ENCODE measurements around the gene ZNF654. TPM values are rescaled to one million over a fixed set of nuclear protein-coding genes. Genes with fewer than 3 reads are reported as not detected.

Gene ZNF654
- total RNA-seq, 2 experiments from 2014 or later: 21.3 to 22.3 TPM

- no peak overlapping the region for H3K27ac Mint-ChIP-seq
- DNase-seq: no peak
- H3K36me3 Mint-ChIP-seq (ENCODE audit: low read depth): peaks cover 38% of the 10 kb centered on the region
- ChIA-PET CTCF (interaction anchor here (0.7 to 1.0 kb wide), 2 partner anchors 9 to 203 kb away, joined by 3 read pairs; no protein-coding TSS in a partner anchor), POLR2A (no interaction called here)
- peaks cover 10% of the 10 kb centered on the region for H3K4me1 Mint-ChIP-seq (ENCODE audit: low read depth)
- no peaks in the 10 kb centered on the region for H3K9me3 Mint-ChIP-seq (ENCODE audit: insufficient read depth)
- no peaks in the 10 kb centered on the region for H3K27me3 Mint-ChIP-seq (ENCODE audit: low read depth)
- H3K4me3 Mint-ChIP-seq: no peak overlapping the region
- ATAC-seq: no peak
These were observed 83.1 kb downstream of the ZNF654 start for GRCh38 chr3:88142094-88142624.

- DNase-seq: no peak
These were observed 88.2 kb downstream of the ZNF654 start for GRCh38 chr3:88147261-88147660.

DNA sequence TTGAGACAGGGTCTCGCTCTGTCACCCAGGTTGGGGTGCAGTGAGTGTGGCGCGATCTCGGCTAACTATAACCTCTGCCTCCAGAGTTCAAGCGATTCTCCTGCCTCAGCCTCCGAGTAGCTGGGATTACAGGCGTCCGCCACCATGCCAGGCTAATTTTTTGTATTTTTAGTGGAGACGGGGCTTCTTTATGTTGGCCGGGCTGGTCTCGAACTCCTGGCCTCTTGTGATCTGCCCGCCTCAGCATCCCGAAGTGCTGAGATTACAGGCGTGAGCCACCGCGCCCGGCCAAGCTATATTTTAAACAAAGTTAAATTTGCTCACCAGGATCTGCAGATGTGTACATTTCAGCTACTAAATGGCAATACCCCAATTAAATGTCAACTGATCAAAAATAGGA, 89.6 kb downstream of the ZNF654 start:
- Mint-ChIP-seq H3K4me1 (ENCODE audit: low read depth) (peaks cover 33% of the 10 kb centered on the region), H3K4me3 (peak overlapping the region; percentile 89), H3K9me3 (ENCODE audit: insufficient read depth) (no peaks in the 10 kb centered on the region), H3K27me3 (ENCODE audit: low read depth) (no peaks in the 10 kb centered on the region), H3K27ac (peak overlapping the region; percentile 96), H3K36me3 (ENCODE audit: low read depth) (peaks cover 16% of the 10 kb centered on the region)
- ATAC-seq (no peak), DNase-seq (no peak)
- ChIA-PET CTCF (interaction anchor here (0.9 to 2.0 kb wide), 7 partner anchors 16 to 144 kb away, joined by 3 to 7 read pairs (median 5); no protein-coding TSS in a partner anchor), POLR2A (interaction anchor here (0.6 to 4.7 kb wide), 12 partner anchors 9 to 116 kb away, joined by 3 to 56 read pairs (median 4); partner anchors contain the start of genes CGGBP1 and ZNF654)

More at GRCh38 chr3:88147261-88147660, 88.2 kb downstream of the ZNF654 start:
- H3K27ac Mint-ChIP-seq: no peak overlapping the region
- H3K9me3 Mint-ChIP-seq (ENCODE audit: insufficient read depth): no peaks in the 10 kb centered on the region
- no peak for ATAC-seq
- peaks cover 18% of the 10 kb centered on the region for H3K36me3 Mint-ChIP-seq (ENCODE audit: low read depth)
- ChIA-PET CTCF (no interaction called here), POLR2A (interaction anchor here (4.7 kb wide), 1 partner anchor 88 kb away, joined by 56 read pairs; the partner anchor contains the start of genes CGGBP1 and ZNF654)
- peaks cover 26% of the 10 kb centered on the region for H3K4me1 Mint-ChIP-seq (ENCODE audit: low read depth)
- H3K4me3 Mint-ChIP-seq: no peak overlapping the region
- H3K27me3 Mint-ChIP-seq (ENCODE audit: low read depth): no peaks in the 10 kb centered on the region

GRCh38 chr3:88149101-88149508, 90.0 kb downstream of the ZNF654 start:
- POLR2A ChIA-PET: interaction anchor here (0.6 to 4.7 kb wide), 18 partner anchors 9 to 118 kb away, joined by 3 to 56 read pairs (median 4); partner anchors contain the start of genes CGGBP1 and ZNF654
- Mint-ChIP-seq H3K27ac (peak overlapping the region; percentile 96), H3K27me3 (ENCODE audit: low read depth) (no peaks in the 10 kb centered on the region), H3K4me1 (ENCODE audit: low read depth) (peaks cover 33% of the 10 kb centered on the region), H3K4me3 (peak overlapping the region; percentile 89), H3K9me3 (ENCODE audit: insufficient read depth) (no peaks in the 10 kb centered on the region), H3K36me3 (ENCODE audit: low read depth) (peaks cover 15% of the 10 kb centered on the region)
- DNase-seq (no peak), ATAC-seq (peak; percentile 38)
- CTCF ChIA-PET: interaction anchor here (0.9 to 2.0 kb wide), 7 partner anchors 17 to 144 kb away, joined by 3 to 7 read pairs (median 5); no protein-coding TSS in a partner anchor

DNA sequence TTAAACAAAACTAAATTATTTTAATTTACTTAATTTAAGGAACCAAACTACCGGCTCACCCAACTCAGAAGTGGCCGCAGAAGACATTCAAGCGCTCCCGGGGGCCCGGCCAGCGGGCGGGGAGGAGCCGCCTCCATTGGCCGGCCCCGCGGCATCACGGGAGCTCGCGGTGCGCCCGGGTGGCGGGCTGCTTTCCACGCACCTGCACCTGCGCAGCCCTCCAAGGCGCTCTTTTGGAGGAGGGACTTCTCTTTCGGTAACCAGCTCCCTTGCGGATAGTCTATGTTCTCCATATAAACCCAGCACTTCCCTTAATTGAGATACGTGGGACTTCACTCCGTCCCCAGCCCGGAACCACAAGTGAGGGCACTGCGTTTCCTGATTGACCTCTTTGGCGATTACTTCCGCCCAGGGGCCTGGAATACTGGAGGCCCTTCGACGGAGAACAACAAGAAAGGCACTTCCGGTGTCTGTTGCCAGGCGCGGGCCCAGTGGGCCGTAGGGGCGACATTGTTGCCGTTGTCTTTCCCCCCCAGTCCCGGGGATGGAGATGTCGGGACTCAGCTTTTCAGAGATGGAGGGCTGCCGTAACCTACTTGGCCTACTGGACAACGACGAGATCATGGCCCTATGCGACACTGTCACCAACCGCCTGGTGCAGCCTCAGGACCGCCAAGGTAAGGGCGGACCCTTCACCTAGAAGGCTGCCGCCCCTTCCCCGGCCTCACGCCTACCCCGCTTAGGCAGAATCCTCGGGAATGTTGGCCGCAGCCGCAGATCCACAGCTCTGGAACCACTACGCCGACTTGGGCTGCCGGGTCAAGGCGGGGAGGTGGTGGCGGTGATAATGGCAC, 90.7 kb downstream of the ZNF654 start, which contains the start of gene C3orf38:
Gene C3orf38, plus strand, starts transcription at position 451 of the 854 bp plus-strand sequence. Its CDS starts 94 bp downstream, at position 545.
- Mint-ChIP-seq H3K36me3 (ENCODE audit: low read depth) (peaks cover 20% of the 10 kb centered on the region), H3K27me3 (ENCODE audit: low read depth) (no peaks in the 10 kb centered on the region), H3K4me1 (ENCODE audit: low read depth) (peaks cover 33% of the 10 kb centered on the region), H3K9me3 (ENCODE audit: insufficient read depth) (no peaks in the 10 kb centered on the region), H3K4me3 (peak within 1 kb of the TSS; percentile 90), H3K27ac (peak within 1 kb of the TSS; percentile 98)
- DNase-seq (peak; percentile 87), ATAC-seq (peak; percentile 95)
- ChIA-PET CTCF (interaction anchor here (1.1 to 3.4 kb wide), 8 partner anchors 18 to 145 kb away, joined by 3 to 11 read pairs (median 6); partner anchors contain the start of genes CGGBP1 and ZNF654), POLR2A (interaction anchor here (0.7 to 4.7 kb wide), 19 partner anchors 10 to 119 kb away, joined by 3 to 56 read pairs (median 4); partner anchors contain the start of genes CGGBP1 and ZNF654)

GRCh38 chr3:88150371-88150770, 91.3 kb downstream of the ZNF654 start:
- peak; percentile 41 for DNase-seq
- POLR2A ChIA-PET: interaction anchor here (1.0 to 4.7 kb wide), 6 partner anchors 11 to 119 kb away, joined by 3 to 56 read pairs (median 5); partner anchors contain the start of genes CGGBP1 and ZNF654
- Mint-ChIP-seq H3K27me3 (ENCODE audit: low read depth) (no peaks in the 10 kb centered on the region), H3K9me3 (ENCODE audit: insufficient read depth) (no peaks in the 10 kb centered on the region), H3K4me3 (peak overlapping the region; percentile 90), H3K36me3 (ENCODE audit: low read depth) (peaks cover 20% of the 10 kb centered on the region), H3K4me1 (ENCODE audit: low read depth) (peaks cover 33% of the 10 kb centered on the region), H3K27ac (peak overlapping the region; percentile 98)
- CTCF ChIA-PET: interaction anchor here (0.8 to 3.4 kb wide), 3 partner anchors 37 to 118 kb away, joined by 3 to 11 read pairs (median 5); partner anchors contain the start of genes CGGBP1 and ZNF654
- no peak for ATAC-seq

GRCh38 chr3:88150806-88151205, 91.8 kb downstream of the ZNF654 start:
- no peak for ATAC-seq
- Mint-ChIP-seq H3K4me1 (ENCODE audit: low read depth) (peaks cover 34% of the 10 kb centered on the region), H3K36me3 (ENCODE audit: low read depth) (peaks cover 18% of the 10 kb centered on the region), H3K27ac (peak overlapping the region; percentile 98), H3K27me3 (ENCODE audit: low read depth) (no peaks in the 10 kb centered on the region), H3K9me3 (ENCODE audit: insufficient read depth) (no peaks in the 10 kb centered on the region), H3K4me3 (peak overlapping the region; percentile 90)
- no peak for DNase-seq
- POLR2A ChIA-PET: interaction anchor here (1.5 to 4.7 kb wide), 2 partner anchors 92 to 119 kb away, joined by 3 to 56 read pairs; partner anchors contain the start of genes CGGBP1 and ZNF654
- CTCF ChIA-PET: interaction anchor here (0.8 to 3.4 kb wide), 4 partner anchors 28 to 119 kb away, joined by 3 to 11 read pairs (median 4); partner anchors contain the start of genes CGGBP1 and ZNF654

- H3K27me3 Mint-ChIP-seq (ENCODE audit: low read depth): no peaks in the 10 kb centered on the region
- no peak for ATAC-seq
- peak overlapping the region; percentile 90 for H3K4me3 Mint-ChIP-seq
- CTCF ChIA-PET: interaction anchor here (1.0 to 3.4 kb wide), 5 partner anchors 13 to 146 kb away, joined by 3 to 11 read pairs (median 5); partner anchors contain the start of genes CGGBP1 and ZNF654
- peaks cover 23% of the 10 kb centered on the region for H3K36me3 Mint-ChIP-seq (ENCODE audit: low read depth)
- POLR2A ChIA-PET: interaction anchor here (0.8 to 4.7 kb wide), 3 partner anchors 45 to 119 kb away, joined by 3 to 56 read pairs (median 3); partner anchors contain the start of genes CGGBP1 and ZNF654
- H3K4me1 Mint-ChIP-seq (ENCODE audit: low read depth): peaks cover 40% of the 10 kb centered on the region
- H3K9me3 Mint-ChIP-seq (ENCODE audit: insufficient read depth): no peaks in the 10 kb centered on the region
- H3K27ac Mint-ChIP-seq: peak overlapping the region; percentile 33
- DNase-seq: no peak
These were observed 92.3 kb downstream of the ZNF654 start for GRCh38 chr3:88151358-88151757.

- H3K27ac Mint-ChIP-seq: no peak overlapping the region
- no peaks in the 10 kb centered on the region for H3K27me3 Mint-ChIP-seq (ENCODE audit: low read depth)
- ChIA-PET POLR2A (no interaction called here), CTCF (interaction anchor here (3.4 kb wide), 1 partner anchor 39 kb away, joined by 11 read pairs; no protein-coding TSS in a partner anchor)
- peaks cover 35% of the 10 kb centered on the region for H3K36me3 Mint-ChIP-seq (ENCODE audit: low read depth)
- no peaks in the 10 kb centered on the region for H3K9me3 Mint-ChIP-seq (ENCODE audit: insufficient read depth)
- peaks cover 39% of the 10 kb centered on the region for H3K4me1 Mint-ChIP-seq (ENCODE audit: low read depth)
- ATAC-seq (no peak), DNase-seq (no peak)
- H3K4me3 Mint-ChIP-seq: peak overlapping the region; percentile 10
These were observed 93.8 kb downstream of the ZNF654 start for GRCh38 chr3:88152841-88153240.

DNA sequence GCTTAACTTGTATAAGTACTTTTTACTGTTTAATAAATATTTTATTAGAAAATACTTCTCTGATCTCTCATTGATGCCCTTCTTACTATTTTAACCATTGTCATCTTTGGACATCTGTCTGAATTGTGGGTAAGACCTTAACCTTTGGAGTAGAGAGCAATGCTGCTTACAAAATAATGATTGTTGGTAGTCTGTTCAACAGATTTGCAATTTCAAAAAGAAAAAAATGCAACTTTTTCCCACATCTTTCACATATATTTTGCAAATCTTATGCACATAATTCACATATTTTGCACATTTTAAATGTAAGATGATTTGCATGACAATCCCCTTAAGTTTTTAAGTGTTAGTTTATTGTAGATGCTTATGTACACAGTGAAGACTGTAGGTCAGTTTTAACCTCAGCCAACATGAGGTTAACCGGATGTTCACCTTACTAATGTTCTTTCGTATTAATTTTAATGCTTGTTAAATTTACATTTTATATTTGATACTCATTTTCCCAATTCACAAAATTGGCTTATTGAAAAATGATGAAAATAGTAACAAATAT, 107.4 kb downstream of the ZNF654 start:
- ATAC-seq (no peak), DNase-seq (no peak)
- ChIA-PET POLR2A (no interaction called here), CTCF (no interaction called here)
- no peaks in the 10 kb centered on the region for H3K27me3 Mint-ChIP-seq (ENCODE audit: low read depth)
- H3K9me3 Mint-ChIP-seq (ENCODE audit: insufficient read depth): no peaks in the 10 kb centered on the region
- peaks cover 6% of the 10 kb centered on the region for H3K4me1 Mint-ChIP-seq (ENCODE audit: low read depth)
- no peak overlapping the region for H3K4me3 Mint-ChIP-seq
- H3K36me3 Mint-ChIP-seq (ENCODE audit: low read depth): peaks cover 28% of the 10 kb centered on the region
- H3K27ac Mint-ChIP-seq: no peak overlapping the region

- ChIA-PET CTCF (no interaction called here), POLR2A (no interaction called here)
- DNase-seq (no peak), ATAC-seq (no peak)
- Mint-ChIP-seq H3K9me3 (ENCODE audit: insufficient read depth) (no peaks in the 10 kb centered on the region), H3K27me3 (ENCODE audit: low read depth) (no peaks in the 10 kb centered on the region), H3K4me1 (ENCODE audit: low read depth) (peaks cover 5% of the 10 kb centered on the region), H3K27ac (no peak overlapping the region), H3K36me3 (ENCODE audit: low read depth) (peaks cover 25% of the 10 kb centered on the region), H3K4me3 (no peak overlapping the region)
These were observed 108.1 kb downstream of the ZNF654 start for GRCh38 chr3:88167173-88167572.
